GM19025 (cell line): Measurements from ENCODE around the gene RAI2.
A peak's percentile ranks its signal among the peaks of the same experiment; 100 is the strongest.
"Not testable (repeated sequence)": the region's sequence is repeated elsewhere in the genome, so short reads cannot be mapped to it uniquely, and the experiment has no call there.

ENCODE experiments used
- ATAC-seq: cut with Tn5 transposase; IDR thresholded peaks from one replicate; pipeline ENCODE4 v1.9.1; 2021; ENCODE audit warnings: mild to moderate bottlenecking, low read depth, moderate library complexity; ENCODE audit not compliant: unreplicated experiment

The RAI2 gene

DNA sequence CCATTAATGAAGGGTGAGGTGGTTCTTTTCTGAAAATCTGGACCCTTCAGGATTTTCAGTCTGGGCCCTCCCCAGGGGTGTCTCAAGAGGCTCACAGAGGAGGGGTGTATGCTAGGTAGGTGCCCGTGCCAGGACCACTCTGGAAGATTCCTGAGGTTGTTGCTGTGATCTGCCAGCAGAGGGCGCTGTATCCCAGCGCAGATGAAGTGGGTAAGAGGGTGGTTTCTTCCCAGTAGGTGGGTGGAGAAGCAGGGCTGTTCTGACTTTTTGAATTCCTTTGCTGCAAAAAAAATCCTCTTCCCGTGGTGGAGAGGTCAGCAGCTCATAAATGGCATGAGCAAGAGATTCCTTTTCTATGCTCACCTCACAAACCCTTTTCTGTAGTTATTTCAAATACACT lies 72.7 kb downstream of the RAI2 start:
- ATAC-seq, result no peak

DNA sequence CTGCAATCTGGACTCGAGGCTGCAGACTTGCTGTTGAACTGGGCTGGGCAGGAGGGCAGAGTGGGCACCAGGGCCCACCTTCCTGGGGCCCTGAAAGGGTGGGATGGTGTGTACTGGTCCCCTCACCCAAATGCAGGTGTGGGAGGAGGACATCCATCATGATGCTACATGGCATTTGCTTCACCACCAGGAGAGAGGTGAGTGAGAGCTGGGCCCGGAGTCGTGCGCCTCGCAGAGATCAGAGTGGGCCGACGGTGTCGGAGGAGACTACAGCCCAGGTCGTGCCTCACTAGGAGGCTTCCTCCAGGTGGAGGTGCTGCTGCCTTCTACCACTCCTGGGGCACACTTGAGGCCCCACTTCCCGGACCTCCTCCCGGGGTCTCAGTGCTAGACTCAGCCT lies 73.5 kb downstream of the RAI2 start:
- ATAC-seq, result no peak

DNA sequence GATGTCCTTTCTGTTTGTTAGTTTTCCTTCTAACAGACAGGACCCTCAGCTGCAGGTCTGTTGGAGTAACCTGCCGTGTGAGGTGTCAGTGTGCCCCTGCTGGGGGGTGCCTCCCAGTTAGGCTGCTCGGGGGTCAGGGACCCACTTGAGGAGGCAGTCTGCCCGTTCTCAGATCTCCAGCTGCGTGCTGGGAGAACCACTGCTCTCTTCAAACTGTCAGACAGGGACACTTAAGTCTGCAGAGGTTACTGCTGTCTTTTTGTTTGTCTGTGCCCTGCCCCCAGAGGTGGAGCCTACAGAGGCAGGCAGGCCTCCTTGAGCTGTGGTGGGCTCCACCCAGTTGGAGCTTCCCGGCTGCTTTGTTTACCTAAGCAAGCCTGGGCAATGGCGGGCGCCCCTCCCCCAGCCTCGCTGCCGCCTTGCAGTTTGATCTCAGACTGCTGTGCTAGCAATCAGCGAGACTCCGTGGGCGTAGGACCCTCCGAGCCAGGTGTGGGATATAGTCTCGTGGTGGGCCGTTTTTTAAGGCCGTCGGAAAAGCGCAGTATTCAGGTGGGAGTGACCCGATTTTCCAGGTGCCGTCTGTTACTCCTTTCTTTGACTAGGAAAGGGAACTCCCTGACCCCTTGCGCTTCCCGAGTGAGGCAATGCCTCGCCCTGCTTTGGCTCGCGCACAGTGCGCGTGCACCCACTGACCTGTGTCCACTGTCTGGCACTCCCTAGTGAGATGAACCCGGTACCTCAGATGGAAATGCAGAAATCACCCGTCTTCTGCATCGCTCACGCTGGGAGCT lies 74.3 kb downstream of the RAI2 start:
- ATAC-seq, result not testable (repeated sequence)

DNA sequence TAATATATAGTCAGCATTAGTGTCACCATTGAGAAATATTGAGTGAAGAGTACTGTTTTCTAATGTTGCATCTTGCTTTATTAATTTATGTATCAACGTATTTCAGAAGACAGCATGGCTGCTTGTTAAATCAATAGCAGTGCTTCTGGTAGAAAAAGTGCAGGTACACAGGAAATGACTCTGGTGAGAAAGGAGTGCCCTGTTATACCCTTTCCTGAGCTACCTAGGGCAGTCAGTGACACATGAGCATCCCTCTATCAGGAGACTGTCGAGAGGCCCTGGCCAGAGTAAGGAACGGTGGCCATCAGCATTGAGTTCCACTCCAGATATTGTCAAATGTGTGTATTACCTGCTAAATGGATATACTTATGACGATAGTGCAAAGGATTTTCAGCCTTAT lies 81.7 kb downstream of the RAI2 start:
- no peak for ATAC-seq

DNA sequence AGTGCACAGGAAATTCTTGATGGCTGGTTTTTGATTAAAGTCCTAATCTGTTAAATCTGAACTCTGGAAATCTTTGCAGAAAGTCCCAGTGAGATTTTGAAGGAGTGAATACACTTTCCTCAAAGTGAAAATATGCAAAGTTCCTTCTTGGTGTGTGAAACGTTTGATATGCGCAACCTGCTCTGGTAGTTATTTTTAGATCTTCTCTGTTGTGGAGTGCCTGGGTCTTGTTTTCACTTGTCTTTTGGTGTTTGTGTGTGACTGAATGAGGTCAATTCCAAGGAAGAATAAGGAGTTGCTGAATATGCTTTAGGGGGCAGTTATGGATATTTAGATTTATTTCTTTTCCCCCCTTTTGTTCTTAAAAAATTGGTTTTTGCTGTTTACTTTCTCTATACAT lies 82.1 kb downstream of the RAI2 start:
- no peak for ATAC-seq

DNA sequence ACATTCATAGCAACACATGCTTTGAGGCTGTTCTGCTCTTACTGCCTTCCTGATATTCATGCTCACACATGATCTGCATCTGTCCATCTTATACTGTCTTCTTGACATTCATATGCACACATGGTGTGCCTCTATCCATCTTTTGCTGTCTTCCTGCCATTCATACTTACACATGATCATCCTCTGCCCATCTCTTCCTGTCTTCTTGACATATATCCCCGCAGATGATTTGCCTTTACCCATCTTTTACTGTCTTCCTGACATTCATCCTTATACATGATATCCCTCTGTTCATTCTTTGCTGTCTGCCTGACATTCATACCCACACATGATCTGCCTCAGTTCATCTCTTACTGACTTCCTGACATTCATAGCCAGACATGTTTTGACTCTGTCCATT lies 87.0 kb downstream of the RAI2 start:
- no peak for ATAC-seq

DNA sequence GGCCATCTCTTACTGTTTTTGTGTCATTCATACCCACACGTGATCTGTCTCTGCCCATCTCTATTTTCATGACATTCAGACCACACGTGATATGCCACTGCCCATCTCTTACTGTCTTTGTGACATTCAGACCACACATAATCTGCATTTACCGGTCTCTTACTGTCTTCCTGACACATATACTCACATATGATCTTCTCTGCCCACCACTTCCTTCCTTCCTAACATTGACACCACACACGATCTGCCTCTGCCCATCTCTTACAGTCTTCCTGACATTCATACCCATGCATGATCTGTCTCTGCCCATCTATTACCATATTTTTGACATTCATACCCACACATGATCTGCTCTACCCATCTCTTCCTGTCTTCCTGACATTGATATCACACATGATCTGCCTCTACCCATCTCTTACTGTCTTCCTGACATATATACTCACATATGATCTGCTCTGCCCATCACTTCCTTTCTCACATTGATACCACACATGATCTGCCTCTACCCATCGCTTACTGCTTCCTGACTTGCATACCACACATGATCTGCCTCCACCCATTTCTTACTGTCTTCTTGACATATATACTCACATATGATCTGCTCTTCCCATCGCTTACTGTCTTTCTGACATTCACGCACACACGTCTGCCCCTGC lies 87.7 kb downstream of the RAI2 start:
- no peak for ATAC-seq

DNA sequence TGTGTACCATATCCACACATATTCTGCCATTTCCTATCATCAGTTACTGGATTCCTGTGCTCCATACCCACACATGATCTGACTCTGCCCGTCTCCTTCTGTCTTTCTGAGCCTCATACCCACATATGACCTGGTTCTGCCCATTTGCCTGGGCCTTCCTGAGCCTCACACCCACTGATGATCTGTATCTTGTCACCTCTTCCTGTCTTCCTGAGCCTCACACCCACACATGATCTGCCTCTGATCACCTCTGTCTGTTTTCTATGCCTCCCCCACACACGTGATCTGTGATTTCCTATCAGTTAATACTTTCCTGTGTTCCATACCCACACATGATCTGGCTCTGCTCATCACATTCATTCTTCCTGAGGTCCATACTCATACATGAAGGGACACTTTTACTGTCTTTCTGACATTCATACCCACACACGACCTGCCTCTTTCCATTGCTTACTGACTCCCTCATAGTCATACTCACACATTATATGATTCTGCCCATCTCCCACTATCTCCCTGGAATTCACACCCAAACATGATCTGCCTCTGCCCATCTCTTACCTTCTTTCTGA lies 91.3 kb downstream of the RAI2 start:
- no peak for ATAC-seq

DNA sequence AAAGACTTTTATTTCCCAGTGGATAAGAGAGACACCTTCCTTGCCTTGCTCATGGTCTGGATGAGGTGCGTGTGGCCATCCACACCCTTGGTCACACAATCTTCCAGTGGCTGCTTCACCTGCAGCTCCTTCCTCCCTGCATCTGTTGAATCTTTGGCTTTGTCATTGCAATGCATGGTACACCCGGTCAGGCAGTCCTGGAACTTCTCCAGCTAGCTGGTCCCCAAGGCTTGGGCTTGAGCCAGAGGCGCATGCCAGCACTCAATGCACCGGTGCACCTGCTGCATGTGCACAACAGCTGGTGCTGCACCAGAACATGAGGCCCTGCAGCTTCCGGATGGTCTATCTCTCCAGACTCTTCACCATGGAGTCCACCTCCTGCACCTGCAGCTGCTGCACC lies 92.1 kb downstream of the RAI2 start:
- ATAC-seq, result no peak

DNA sequence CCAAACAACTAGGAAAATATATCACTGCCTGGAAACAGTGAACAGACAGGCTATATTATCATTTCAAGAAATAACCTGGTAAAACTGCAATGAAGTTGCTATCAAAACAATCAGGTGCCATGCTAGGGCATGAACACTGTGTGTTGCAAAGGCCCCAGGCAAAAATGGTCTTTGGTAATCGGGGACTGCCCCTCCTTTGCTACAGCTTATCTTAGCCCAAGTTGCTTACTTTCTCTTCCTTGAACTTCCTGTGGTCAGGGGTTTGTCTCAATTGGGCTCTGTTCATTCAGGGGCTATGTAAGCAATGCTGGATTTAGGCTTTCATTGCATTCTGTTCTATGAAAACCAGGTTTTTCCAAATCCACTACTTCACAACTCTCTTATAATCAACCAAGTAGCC lies 93.4 kb downstream of the RAI2 start:
- ATAC-seq, result no peak

DNA sequence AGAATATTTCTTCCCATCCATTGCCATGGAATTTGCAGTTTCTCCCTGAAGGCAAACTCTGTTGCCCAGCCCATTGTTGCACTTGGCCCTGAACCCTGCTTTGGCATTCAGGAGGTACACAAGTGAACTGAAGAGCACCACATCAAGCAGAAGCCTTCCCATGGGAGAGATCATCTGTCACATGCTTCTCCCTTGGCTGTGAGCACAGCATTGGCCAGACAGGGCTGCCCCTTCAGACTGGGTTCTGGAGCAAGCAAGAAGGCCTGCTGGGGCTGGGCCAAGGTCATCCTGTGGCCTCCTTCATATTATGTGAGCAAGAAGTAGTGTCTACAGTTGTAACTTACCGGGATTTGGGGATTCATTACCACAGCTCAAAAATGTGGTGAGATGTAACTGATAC lies 101.1 kb downstream of the RAI2 start:
- ATAC-seq, result no peak

DNA sequence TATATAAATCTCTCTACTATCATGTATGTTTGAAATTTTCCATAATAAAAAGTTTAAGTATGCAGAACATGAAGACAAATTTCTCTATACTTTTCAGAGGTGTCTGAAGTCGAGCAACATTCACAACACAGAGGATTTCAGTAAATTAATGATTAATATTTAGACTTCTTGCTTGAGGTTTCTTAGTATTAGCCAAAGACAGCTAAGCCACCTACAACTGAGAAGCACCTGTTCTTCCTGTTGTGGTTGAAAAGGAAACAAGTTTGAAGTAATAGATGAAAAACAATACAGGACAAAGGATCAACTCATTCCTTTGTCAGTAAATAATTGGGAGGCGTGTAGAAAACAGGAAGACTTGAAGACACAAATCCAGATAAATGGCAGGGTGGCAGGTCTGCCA lies 102.7 kb downstream of the RAI2 start:
- ATAC-seq, result peak; percentile 58

DNA sequence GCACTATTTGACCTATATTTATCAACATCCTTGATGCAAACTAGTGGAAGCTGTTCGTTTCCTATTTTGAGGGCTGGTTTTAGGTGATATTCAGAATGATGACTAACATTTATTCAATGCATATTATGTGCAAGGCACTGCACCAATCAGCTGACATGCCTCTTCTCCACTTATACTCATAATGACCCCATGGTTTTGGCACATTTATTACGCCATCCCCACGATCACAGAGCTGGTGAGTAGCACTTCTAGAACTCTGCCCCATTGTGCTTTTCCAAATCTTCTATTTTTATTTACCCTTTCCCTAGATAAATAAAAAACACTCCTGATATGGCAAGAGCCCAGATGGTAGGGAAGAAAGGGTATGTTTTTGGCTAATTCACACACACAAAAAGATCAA lies 110.7 kb downstream of the RAI2 start:
- ATAC-seq, result no peak
